ENCODE measurements around the gene PHOX2B.

Gene PHOX2B

DNA sequence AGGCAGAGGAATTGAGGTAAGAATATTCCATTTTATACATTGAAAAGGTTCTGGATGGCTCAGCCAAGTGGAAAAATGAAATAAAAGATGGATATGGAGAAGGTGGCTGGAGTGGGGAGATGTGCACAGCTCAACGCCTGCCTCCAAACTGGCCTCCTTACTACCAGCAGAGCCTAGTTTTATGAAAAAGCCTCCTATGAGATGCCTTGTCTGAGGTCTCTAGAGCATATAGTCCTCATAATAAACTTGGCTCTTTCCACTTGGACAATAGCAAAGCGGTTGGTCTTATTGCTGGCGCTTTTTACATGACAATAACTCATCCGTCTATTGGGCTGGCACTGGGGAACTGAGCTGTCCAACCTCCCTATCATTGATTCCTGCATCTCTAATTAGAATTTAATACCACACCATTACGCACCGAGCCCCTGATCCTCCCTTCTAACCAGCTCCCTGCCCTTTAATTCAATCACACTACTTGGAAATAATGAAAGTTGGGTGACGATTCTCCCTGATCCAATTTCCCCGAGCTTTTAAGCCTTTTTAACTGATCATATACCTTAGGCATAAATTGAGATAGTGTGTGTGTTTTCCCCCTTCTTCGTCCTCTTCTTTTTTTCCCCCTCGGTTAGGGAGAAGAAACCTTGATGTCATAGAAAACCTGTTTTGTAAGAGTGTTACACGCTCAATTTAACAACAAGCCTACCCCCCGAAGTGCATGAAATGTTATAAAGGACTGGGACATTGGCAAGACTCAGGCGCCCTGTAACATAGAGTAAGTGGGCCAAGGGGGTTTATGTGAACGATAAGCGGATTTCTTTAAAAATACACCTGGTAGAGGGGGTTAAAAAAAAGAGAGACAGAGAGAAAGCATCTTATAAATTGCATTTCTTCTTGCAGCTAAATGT lies at the start of gene PHOX2B:
Gene PHOX2B, minus strand, starts transcription at position 155 of the 905 bp plus-strand sequence. Its CDS starts 115 bp downstream, at position 40.
- DNase-seq: no peak

DNA sequence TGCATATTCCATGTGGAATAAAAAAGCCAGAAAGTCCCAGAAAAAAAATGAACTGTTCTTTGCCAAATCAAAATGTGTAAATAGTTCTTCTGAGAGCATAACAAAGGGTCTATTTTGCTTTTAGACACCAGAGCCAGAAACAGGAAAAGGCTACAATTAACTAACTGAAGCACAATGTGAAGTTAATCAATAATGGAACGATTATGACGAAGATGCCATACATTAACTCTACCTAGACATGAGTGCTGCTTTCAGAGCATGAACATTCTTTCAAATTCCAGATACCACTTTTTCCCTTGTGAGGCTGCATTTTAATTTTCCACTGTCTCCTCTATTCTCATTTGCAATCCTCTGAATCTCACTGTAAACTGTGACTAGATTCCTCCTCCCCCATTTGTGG lies 48.7 kb upstream of the PHOX2B start:
- DNase-seq: no peak

DNA sequence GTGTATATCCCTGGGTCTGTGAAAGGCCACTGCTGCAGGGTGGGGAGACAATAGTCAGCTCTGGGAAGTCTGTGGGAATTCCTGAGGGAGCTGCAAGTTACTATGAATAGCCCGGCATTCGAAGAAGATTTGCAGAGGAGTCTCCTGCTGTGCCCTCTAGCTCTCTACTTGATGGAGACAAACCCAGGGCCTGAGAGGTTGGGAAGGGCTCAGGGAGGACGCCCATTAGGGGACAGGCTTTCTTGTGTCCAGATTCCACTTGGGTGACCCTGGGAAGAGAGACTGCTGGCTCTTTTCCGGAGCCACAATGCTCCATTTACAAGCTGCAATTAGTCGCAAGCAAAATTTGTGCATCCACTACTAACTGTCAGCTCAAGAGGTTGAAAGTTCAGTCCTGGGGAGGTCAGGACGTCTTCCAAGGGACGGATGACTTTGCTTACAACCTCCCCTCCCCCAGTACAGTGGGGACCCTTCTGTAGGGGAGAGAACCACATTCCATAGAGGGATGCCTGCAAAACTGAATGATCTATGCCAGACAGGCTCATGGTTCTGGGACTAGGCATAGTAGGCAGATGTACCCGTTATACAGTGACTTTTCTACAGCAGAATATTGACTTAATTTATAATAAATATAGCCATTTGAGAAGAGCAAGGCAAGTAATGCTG lies 48.2 kb upstream of the PHOX2B start:
- no peak for DNase-seq

DNA sequence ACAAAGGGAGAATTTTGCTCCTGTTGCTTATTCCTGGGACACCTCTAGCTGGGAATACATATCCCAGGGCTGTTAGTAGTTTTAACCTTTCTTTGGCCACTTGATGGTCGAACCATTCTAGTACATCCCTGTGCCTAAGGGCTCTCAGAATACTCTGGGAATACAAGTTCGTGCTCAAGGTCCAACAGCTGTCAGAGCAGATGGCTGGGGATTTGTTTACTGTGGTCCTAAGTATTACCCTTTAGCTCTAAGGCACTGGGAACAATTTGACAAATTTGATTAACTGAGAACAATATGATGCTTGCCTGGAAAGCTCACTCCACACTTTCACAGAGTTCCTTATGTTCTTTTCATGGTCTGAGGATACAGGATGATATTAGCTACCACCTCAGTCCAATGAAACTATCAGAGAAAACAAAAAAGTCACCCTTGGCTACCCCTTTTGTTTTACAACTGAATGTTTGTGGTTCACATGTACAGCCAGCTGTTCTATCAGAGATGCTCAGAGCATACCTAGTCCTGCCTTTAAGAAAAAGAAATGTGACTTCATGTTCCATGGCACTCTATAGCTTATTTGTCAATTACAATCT lies 47.4 kb upstream of the PHOX2B start:
- DNase-seq: no peak

DNA sequence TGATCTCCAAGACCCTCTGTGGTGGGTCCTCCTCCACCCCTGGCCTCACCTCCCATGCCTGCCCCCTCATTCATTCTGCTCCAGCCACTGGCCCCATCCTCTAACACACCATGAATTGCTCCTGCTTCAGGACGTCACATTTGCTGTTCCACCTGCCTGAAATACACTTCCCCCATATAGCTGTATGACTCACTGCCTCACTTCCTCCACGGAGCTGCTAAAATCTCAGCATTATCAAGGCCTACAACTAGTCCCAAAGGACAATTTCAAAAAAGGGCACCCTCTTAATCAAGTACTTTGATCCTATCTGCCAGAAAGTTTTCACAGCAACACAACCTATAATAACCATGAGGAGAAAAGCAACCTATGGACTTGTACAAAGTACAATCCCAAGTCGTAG lies 43.6 kb upstream of the PHOX2B start:
- DNase-seq: no peak

DNA sequence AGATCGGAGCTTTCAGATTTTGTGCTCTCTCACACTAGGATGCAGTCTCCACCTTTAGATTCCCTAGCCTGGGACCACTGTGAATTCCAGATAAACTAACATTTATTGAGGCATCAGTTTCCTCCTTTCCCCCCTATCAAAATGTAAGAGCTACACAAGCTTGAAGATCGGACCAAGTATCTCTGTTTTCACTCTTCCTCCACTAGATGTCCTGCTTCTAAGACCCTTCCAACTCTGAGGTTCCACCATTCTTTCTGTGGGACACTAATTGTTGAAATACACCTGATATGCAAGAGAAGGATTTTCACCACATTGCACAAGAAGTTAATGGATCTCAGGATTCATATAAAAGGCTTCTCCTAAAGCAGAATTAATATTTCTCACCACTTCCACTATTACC lies 43.0 kb upstream of the PHOX2B start:
- no peak for DNase-seq

DNA sequence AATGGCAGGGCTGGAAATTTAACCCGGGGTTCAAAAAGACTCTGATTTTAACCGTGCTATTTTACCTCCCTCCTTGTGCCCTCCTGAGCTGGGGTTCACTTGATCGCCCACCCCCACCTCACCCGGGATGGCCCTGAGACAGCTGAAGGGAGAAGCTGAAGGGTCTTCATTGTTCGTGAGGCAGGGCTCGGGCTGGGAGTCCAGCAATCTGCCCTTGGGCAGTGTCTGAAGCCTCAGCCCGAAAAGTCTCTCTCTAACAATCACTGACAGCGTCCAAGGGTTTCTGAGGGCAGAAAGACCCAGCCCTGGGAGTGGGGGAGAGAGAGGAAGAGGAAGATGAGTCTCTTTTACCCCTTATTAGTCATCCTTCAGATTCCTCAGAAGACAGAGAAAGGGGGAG lies 39.4 kb upstream of the PHOX2B start:
- DNase-seq: no peak

DNA sequence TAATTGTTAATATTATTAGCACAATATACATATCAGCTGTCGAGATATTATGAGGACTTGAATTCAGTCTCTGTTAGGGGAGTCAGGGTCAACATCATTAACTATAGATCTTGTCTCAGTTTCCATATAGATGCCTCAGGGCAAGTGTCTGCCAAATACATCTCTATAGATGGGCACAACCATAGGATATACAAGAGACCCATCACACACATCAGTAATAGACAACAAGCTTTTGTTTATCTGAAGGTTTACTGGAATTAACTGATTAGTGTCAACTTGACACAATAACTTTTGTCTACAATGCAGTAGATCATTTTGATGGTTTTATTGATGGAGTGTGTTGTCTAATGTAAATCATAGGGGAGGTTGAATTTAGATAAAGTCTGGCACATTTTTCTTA lies 37.1 kb upstream of the PHOX2B start:
- DNase-seq: no peak

DNA sequence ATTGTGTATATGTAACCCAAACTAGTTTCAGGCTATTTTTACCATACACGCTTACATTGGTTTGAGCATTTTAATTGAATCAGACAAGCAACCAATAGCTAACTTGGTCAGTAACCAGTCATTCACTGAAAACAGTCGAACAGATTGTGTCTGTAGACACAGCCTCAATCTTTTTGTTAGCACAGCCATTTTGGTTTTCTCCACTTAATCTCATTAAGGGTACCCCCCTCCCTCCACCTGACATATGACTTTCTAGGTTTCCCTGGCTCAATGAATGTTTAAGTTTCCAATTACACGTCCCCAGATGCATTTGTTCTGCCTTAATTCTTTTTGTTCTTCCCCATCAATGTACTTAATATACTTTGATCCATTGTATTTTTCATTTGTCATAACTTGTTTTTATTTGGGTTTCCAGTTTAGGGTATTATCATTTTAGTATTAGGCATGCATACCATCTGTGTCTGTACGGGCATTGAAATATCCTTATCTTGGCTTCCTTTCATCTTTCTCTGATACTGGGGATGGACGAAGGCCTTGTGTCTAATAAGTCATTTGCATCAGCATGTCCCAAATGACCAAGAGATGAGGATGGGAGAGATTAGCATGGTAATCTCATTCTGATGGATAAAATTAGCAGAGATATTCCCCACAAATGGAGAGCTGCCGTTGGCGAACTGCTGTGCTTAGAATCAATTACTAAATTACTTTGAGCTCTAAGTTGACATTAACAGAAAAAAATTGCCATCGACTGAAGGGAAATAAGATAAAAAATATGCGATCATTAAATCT lies 35.9 kb upstream of the PHOX2B start:
- DNase-seq: no peak

DNA sequence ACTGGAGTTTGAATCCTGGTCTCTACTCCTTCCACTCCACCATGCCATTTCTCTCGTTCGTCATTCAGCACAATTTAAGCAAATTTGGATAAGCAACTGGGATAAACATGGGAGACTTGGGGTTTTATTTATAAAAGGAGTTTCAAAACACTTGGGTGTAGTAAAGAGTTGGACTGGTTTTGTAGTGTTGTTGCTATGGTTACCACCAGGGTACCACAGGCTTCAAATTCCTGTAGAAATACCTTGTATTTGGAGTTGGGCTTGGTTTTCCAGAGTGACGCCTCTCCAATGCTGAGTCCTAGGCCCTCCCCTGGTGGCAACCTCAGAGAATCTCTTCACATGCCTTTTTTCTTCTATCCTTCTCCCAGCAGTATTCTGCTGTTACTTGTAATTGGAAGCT lies 27.9 kb upstream of the PHOX2B start:
- no peak for DNase-seq

DNA sequence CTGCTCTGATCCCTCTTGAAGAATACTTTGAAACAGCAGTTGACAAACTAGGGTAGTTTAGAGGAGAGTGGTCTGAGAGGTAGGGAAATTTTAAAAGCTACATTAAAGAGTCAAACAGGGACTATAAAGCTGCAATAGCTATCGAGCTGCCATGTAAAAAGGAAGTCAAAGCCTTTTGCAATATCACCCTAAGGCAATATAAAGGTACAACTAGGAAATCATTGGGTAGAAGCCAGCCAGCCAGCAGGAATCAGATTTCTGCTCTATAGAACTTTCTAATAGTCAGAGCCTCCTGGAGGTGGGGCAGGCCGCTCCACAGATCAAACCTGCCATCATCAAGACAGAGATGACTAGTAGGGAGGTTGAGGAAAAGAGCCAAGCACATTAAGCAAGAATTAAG lies 15.2 kb upstream of the PHOX2B start:
- DNase-seq: no peak

DNA sequence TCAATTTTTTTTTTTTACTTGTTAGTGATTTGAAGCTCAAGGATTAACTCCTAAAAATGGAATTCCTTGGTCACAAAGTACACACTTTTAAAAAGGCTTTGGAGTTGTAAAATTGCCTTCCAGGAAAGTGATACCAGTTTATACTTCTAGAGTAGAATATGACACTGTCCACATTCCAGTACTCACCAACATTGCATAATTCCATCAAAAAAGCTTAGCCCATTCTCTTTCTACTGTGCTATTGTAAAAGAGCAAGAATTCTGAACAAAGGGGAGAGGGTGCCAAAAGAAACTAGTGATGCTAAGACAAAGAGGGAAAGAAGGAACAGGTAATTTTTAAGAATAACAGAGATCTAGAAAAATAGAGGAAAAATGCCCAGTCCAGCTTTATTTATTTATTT lies 10.4 kb upstream of the PHOX2B start:
- DNase-seq: no peak

DNA sequence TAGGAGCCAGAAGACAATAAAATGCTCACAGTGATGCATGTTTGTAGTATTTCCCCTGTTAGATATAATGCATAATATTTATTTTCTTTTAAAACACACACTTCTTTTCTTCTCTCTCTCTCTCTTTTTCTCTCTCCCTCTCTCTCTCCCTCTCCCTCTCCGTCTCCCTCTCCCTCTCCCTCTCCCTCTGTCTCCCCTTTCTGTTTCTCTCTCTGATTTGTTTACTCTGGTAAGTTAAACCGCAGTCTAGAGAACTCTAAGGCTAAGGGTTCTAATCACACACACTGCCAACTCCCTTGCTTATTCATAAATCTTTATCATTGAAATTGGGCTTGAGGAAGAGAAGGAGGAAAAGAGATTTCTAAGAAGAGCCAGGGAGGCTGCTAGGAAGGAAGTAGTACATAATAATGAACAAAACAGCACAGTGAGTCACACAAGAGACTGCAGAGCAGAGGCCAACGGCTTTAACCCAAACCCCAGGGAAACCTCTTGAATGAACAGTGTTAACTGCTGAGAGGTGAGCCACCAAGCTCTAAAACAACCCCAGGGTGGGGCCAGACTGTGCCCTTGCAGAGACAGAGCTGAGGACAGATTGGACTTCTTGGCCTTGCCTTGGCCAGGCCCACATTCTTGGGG lies 9.1 kb upstream of the PHOX2B start:
- DNase-seq: no peak

DNA sequence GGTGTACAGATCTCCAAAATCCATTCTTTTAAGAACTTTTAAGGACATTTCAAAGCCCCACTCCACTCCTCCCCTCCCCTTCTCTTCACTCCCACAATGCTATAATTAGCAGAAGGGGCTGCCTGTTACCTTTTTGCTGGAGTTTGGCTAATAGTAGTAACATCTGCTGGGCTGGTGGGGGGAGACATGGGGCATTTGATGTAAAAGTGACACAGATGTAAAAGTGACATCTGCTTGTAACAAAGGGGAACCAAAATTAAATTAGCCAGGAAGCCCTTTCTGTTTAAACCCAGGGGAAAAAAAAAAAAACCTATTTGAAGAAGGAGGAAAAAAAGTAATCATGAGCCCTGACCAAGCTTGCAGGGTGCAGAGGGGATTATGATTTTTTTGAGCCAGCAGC lies 5.4 kb upstream of the PHOX2B start:
- no peak for DNase-seq

DNA sequence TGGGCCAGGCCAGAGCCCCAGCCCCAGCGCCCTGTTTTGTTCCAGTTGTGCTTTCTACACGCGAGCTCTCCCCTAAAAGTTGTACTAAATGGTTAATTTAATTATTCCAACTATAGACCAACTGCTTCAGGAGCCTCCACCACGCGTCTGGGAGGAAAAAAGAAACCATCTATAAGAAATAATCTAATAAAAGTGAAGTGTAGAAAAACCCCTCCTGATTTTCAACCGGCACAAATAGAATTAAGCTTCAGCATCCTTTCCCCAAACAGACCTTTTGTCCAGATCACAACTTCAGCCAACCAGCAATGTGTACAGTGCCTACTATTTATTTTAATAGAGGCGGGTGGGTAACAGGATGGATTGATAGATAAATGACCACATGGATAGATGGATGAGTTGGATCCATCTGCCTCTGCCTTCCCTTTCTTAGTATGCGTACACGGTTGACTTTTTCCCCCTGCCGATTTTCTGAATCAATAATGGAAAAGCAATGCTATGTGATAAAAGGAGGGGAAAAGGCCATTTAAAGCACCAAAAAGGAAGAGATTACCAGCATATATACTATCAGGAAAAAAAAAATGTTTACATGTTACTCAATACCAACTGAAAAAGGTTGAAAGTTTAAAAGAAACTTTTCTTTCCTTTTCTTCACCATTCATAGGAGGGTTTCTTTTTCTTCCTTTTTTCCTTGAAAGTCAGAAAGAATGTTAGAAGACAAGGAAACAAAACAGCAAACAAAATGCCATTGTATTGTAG lies 3.7 kb upstream of the PHOX2B start:
- no peak for DNase-seq

DNA sequence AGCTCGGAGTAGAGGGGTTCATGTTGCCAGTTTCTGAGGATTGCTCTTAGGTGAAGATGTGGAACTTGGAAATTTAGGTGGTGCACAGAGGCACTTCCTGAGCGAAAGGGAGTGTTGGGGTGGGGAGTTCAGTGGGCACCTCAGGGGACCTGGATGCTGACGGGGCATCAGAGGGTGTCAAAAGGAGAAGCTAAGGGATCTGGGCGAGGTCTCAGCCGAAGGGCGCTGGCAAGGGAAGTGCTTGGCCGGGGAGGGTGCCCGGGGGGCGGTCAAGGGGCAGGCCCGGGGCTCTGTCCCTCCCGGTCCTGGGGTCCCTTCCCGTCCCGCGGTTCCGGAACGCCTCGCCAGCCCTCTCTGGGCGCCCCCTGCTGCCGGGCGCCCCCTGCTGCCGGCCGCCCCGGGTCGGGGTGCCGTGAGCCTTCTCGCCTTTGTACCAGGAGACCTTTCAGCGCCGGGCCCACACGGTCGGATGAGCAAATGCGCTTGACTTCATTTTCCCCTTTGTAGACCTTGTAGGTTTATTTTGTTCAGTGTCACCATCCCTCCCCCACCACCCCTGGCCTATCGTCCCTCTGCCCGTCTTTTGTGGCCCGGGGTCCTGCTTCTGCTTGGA lies 3.0 kb upstream of the PHOX2B start:
- DNase-seq: no peak

DNA sequence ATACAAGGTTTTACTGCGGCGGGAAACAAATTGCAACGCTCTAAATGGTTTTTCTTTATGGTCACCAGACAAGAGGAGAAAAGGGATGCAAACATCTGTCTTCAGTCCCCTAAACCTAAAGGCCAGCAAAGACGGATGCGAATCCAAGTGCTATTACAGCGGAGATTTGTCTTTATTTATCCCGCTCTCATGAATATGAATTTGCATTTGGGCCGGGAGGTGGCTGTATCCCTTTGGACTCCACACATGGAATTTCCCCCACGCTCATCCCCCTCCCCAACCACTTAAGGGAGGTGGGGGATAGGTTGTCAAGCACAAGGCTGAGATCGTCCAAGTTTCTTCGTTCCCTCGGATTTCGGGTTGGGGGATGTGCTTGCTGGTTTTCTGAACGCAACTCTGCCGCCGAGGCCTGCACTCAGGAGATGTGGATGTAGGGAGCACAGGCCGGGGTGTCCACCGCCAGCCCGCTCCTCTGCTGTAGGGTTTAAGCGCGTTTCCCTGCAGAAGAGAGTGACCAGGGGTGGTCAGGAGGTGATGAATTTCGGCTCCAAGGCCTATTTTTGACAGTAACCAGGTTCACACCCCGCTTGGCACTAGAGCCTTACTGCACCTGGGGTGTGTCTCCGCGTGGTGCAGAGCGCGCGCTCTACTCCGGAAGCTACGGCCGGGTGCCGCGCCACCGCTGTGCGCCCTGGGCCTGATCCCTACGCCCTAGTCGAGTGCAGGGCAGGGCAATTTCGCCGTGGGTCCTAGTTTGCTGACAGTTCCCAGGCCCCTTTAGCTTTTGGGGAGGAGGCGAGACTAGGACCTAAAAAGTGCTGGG lies 2.3 kb upstream of the PHOX2B start:
- DNase-seq: no peak

DNA sequence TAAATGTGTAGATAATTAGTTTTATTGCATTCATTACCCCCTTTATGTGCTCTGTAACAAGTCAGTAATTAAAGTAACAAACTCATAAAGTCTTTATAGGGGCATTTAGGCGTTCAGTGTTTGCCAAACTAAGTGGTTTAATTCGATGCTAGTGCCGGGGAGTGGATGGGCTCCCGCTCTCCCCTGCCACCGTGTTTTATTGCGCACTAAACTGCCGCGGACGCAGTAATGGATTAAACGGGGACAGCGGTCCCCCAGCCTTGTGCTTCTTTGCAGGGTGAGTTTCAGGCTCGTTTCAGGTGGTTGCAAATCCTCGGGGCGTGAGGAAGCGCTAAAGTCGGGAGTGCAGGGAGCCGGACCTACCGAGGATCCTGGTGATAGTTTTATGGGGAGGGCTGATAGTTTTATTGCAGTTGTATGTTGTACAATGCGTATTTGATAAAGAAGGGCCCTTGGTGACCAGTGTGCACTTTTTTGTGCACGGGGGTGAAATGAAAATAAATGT lies 1.6 kb upstream of the PHOX2B start:
- DNase-seq: no peak

DNA sequence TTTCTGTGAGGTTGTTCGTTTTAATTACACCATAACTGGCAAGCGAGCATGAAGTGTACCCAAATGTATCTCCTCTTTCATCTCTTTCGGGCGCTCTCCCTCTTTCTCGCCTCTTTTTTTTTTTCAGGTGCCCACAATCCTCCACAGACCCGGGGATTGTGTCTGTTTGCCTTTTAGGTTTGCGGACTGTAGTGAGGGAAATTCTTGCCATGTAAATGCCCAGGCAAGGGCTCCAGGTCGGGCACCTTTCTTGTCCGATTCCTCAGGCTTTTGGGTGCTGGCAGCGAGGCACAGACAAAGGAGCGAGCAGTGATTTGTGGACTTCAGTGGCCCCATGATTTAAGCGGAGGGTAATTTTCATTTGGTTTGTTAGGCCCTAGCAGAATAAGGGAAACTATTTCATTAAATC lies 1.1 kb upstream of the PHOX2B start:
- no peak for DNase-seq

DNA sequence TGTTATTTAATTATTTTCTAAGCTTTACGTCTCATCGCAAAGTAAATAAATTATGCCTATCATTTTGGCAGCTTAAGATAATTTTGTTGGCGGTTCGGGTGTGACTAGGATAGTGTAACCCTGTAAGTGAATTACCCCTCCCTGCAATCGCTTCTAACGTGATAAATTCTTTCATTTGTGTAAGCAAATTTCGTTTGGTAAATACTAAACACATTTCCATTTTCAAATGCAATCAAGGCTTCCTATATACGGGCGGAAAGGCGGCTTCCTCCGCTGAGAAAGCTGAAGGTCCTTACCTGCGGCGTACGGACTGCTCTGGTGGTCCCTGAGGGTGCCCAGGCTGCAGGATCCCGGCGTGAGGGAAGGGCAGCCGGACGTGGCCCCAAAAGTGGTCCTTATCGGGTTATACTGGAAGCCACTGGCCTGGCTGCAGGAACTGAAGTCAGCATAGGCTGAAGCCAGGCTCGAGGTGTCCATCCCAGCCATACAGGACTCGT lies 403 bp downstream of the PHOX2B start:
- no peak for DNase-seq

Measured in NCI-H1417 treated with DMSO at 0.1 percent for 48 hours (cell line).